ENCODE results near the gene CHD6. TPM values are rescaled to one million over a fixed set of nuclear protein-coding genes. Genes with fewer than 3 reads are reported as not detected.

Gene CHD6
- total RNA-seq, 1 experiment from 2014 or later, result 26.6 TPM

- ChIA-PET RAD21 (ENCODE audit: low non-redundant PET in 1 of 2, low total read pairs in 2 of 2, uncharacterized antibody in 2 of 2, unreplicated experiment in 2 of 2) (no interaction called here), CTCF (no interaction called here), POLR2A (no interaction called here)
- no peaks in the 10 kb centered on the region; a peak in 1 of 4 replicates for H3K9me3 ChIP-seq (ENCODE audit: control insufficient read depth in 1 of 2, insufficient read depth in 1 of 2, low read depth in 1 of 2, low read length in 2 of 2)
- no TSS peak for BruUV-seq (replicated peaks)
- no peaks in the 10 kb centered on the region for H3K4me1 ChIP-seq (ENCODE audit: control insufficient read depth in 1 of 2, insufficient read depth in 2 of 2, low read length in 2 of 2)
- no peaks in the 10 kb centered on the region for H3K79me2 ChIP-seq (ENCODE audit: insufficient read depth, low read length)
- no peaks in the 10 kb centered on the region for H3K27me3 ChIP-seq (ENCODE audit: insufficient read depth, low read length)
- no peak overlapping the region for H3K9ac ChIP-seq (ENCODE audit: low read length)
- no peak overlapping the region for H2AFZ ChIP-seq (ENCODE audit: low read depth, low read length, poor library complexity, severe bottlenecking)
- DNase-seq (ENCODE audit: low read depth, low spot score) (no peak), ATAC-seq (no peak)
- intact Hi-C loops (cut with micrococcal nuclease), result no loop called here
- H3K4me3 ChIP-seq (replicated peaks in 1 of 2; ENCODE audit: low read depth in 1 of 2, low read length in 2 of 2), result no peak overlapping the region
- TF ChIP-seq TCF7L2 (IDR thresholded peaks at IDR 0.05; ENCODE audit: borderline replicate concordance, extremely low read depth, insufficient read depth, insufficient read length) (no peak), SIN3A (IDR thresholded peaks at IDR 0.05; ENCODE audit: low read depth) (no peak), JUND (IDR thresholded peaks at IDR 0.05) (no peak), CTCF (IDR thresholded peaks at IDR 0.05 in 2 of 3, conservative IDR thresholded peaks at IDR 0.05 in 1 of 3; ENCODE audit: borderline replicate concordance in 1 of 3, insufficient read depth in 1 of 3, low read depth in 2 of 3, low read length in 2 of 3) (no peak), POLR2AphosphoS5 (IDR thresholded peaks at IDR 0.05; ENCODE audit: low read depth, low read length) (no peak), FOSL1 (IDR thresholded peaks at IDR 0.05; ENCODE audit: low read depth) (no peak), ZBTB33 (IDR thresholded peaks at IDR 0.05; ENCODE audit: extremely low read depth, insufficient replicate concordance, low read length) (no peak), ATF3 (IDR thresholded peaks at IDR 0.05) (no peak), YY1 (IDR thresholded peaks at IDR 0.05; ENCODE audit: extremely low read depth, insufficient replicate concordance, low read depth, low read length) (no peak), CEBPB (IDR thresholded peaks at IDR 0.05; ENCODE audit: low read depth) (no peak), ZNF274 (IDR thresholded peaks at IDR 0.05; ENCODE audit: low read depth, low read length) (no peak), EGR1 (IDR thresholded peaks at IDR 0.05; ENCODE audit: low read depth) (no peak), POLR2A (IDR thresholded peaks at IDR 0.05; ENCODE audit: borderline replicate concordance, extremely low read depth, insufficient read depth, insufficient read length) (no peak), EZH2 (IDR thresholded peaks at IDR 0.05) (no peak), ELF1 (IDR thresholded peaks at IDR 0.05; ENCODE audit: borderline replicate concordance, low read depth) (no peak), ZFX (IDR thresholded peaks at IDR 0.05) (no peak), CBX3 (IDR thresholded peaks at IDR 0.05; ENCODE audit: low read depth) (no peak), SRF (IDR thresholded peaks at IDR 0.05; ENCODE audit: low read depth) (no peak)
- H3K4me2 ChIP-seq (ENCODE audit: low read length), result no peak overlapping the region
- H3K36me3 ChIP-seq (ENCODE audit: control insufficient read depth in 1 of 2, insufficient read depth in 2 of 2, low read length in 2 of 2), result peaks cover 0 to 3% of the 10 kb centered on the region in 2 experiments; a peak in 2 of 4 replicates
- H4K20me1 ChIP-seq (ENCODE audit: insufficient read depth), result no peaks in the 10 kb centered on the region
- no peak overlapping the region for H3K27ac ChIP-seq (ENCODE audit: low read depth, low read length)
- no peaks in the 10 kb centered on the region for H3K9me2 ChIP-seq (ENCODE audit: insufficient read depth)
These were observed 108.6 kb downstream of the CHD6 start for GRCh38 chr20:41509316-41510200.

Measured in HCT116 (cell line).